GM19395 (cell line): ENCODE measurements around the gene IFRD2.

Source experiments
- ATAC-seq: cut with Tn5 transposase; IDR thresholded peaks from one replicate; pipeline ENCODE4 v1.9.1; 2021; ENCODE audit warnings: mild to moderate bottlenecking, moderate library complexity; ENCODE audit not compliant: unreplicated experiment

IFRD2 gene

DNA sequence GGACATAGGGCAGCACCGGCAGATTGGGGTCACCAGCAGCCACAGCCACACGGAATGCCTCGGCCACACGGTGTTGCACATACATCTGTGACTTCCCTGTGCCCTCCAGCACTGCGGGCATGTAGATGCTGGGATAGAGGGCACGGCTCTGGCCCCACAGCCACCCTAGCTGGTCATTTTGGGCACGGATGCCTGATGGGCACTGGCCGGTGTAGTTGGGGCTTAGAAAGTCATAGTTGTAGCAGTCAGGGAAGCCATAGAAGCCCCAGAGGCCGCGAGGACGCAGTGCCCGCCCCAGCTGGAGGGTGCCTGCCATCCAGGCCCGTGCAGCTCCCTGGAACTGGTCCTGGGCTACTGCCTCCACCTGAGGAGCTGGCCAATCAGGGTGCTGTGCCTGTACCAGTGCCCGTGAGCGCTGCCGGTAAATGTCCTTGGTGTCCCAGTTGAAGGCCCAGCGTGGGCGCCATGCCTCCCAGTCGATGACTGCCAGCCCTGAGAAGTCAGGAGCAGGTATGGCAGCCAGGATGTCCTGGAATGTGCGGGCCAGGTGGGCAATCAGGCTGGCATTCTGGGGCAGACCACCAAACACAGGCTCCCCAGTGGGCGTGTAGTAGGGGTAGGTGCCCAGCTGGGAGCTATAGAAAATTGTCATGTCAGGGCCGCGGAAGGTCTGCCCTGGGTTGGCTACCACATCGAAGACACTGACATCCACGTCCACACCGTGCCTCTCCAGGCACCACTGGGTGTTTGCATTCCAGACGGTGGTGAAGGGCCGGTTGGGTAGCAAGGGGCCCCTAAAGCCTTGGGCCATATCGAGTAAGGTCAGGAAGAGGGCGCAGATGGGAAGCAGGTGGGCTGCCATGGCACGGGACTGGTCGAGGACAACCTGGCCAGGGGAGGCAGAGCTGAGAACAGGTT is 10.1 kb upstream of the IFRD2 start:
- ATAC-seq: no peak

DNA sequence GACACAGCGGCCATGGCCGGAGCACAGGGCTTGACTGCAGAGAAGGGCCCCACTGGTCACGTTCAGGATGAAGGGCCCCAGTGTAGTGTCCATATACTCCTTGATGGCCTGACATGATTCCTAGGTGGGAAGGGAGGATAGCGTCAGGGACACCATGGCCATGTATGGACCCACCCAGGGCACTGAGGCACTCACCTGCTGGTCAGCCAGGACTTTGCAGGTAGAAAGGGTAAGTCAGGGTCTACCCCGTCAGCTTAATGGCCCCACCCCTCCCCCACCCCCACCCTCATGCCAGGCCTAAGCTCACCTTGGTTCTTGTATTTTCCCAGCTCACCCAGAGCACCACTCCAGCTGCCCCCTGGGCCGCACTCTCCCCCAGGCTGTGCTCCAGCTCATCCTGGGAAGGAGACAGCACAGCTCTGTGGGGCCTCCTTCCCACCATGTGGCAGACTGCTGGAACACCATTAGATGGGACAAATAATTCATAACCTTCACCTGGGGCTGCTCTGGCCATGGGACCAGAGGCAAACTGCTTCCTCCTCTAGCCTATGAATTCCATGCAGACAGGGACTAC is 8.5 kb upstream of the IFRD2 start:
- no peak for ATAC-seq

GRCh38 chr3:50299929-50300680 is 7.9 kb upstream of the IFRD2 start:
- ATAC-seq: peak; percentile 0

GRCh38 chr3:50299638-50299928 is 7.4 kb upstream of the IFRD2 start:
- ATAC-seq: no peak

GRCh38 chr3:50298836-50299637 is 6.8 kb upstream of the IFRD2 start, which contains the start of the genes HYAL3 and NAA80:
TSS of gene HYAL3 (minus strand) at chr3:50299405. CDS start at chr3:50295602, 3,803 bp downstream.
TSS of gene NAA80 (minus strand) at chr3:50299405. CDS start at chr3:50297463, 1,942 bp downstream.
- ATAC-seq: peak; percentile 83

DNA sequence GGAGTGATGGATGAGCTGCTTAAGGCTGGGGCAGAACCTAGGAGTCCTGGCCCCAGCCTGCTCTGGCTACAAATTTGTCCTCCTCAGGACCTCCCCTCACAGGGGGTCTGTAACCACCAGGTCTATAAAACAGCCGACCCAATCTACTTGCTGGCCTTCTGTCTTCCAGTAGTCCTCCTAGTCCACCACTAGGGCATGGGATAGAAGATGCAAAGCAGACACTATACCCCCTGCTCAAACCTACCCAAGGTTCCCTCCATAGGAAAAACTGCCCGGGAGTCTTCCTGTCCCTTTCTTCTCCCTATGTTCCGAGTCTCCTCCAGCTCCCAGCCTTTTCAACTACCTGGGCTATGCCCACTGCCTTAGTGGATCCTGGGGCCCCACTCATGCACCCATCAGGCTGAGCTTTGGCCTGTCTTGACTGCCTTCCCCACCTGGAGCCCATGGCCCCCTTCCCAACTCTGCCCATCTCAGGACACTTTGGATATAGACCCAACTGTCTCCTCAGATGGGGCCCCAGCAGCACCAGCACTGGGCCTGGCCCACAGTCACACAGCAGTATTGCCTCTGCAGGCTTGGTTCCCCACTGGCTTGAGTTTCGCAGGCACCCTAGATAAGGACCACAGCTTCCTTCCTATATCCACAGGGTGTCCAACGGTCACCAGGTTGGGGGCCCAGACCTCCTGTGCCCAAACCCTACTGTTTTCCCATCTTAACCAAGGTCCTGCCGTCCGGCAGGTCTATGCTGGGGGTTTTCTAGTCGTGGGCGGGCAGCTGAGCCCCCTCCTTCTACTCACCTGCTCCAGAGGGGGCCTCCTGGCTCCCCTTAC is 5.9 kb upstream of the IFRD2 start:
- ATAC-seq: no peak

GRCh38 chr3:50297384-50297775 is 5.2 kb upstream of the IFRD2 start:
- ATAC-seq: no peak

- ATAC-seq: no peak
Observed at GRCh38 chr3:50296721-50297383, 4.6 kb upstream of the IFRD2 start.

- no peak for ATAC-seq
Observed at GRCh38 chr3:50295553-50296431, 3.6 kb upstream of the IFRD2 start.

GRCh38 chr3:50294492-50295403 is 2.5 kb upstream of the IFRD2 start:
- no peak for ATAC-seq

- no peak for ATAC-seq
Observed at GRCh38 chr3:50294089-50294488, 1.9 kb upstream of the IFRD2 start.

DNA sequence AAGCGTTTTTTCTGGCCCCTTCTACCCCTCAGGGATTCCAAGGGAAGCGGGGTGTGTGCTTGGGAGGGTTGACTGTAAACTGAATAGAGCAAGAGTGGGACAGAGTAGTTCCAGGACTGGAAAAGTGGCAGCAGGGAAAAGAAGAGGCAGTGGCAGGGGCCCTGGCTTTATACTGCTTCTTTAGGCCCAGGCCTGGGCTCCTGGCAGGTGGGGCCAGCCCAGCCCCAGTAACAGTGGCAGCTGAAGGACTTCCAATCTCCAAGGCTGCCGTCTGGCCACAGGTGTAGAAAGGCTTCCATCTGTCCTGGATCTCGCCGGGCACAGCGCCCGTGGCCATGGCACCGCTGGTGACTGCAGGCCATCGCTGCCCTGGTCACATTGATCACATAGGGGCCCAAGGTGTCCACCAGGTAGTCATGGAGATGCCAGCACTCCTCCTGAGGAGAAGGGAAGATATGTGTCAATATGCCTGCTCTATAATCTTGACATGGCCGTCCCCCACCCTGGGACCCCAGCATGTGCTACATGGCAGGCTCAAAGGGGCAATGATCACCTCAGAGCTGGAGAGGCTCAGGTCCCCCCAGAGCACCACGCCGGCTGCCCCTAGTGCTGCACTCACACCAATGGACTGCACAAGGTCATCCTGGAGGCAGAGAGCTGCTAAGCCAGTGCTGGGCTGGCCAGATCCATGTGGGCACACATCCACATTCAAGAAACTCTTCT is 1.0 kb upstream of the IFRD2 start:
- ATAC-seq: no peak

- ATAC-seq: no peak
Observed at GRCh38 chr3:50290161-50290641, 2.0 kb downstream of the IFRD2 start.

- ATAC-seq: no peak
Observed at GRCh38 chr3:50289130-50289529, 3.1 kb downstream of the IFRD2 start.

GRCh38 chr3:50288387-50289007 is 3.7 kb downstream of the IFRD2 start:
- no peak for ATAC-seq

DNA sequence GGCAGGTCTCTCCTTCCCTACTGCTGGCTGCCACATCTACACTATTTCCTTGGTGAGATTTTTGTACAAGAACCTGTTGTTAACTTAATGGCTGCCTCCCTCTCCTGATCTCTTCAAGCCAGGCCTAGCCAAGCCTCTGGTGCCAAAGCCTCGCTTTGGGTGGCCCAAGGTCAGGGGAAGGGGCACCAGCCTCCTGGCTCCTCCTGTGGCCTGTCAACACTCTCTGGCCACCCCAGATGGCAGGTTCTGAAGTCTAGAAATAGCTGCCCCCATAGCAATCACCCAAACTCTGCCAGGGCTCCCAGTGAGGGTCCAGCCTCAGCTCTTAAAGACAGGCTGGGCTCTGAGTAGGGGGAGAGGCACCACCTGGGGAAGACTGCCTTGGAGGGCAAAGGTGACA is 5.0 kb downstream of the IFRD2 start:
- ATAC-seq: no peak
